HCT116 (cell line): ENCODE data around the gene PPP1R12C. TPM values are rescaled to one million over a fixed set of nuclear protein-coding genes. Genes with fewer than 3 reads are reported as not detected.

ENCODE experiments used
- ATAC-seq: fragments of 200-7000 bp; cut with Tn5 transposase; 2 replicates; pipeline ENCODE4 v1.9.1; 2020; ENCODE audit warnings: mild to moderate bottlenecking, moderate library complexity
- BruUV-seq: library from RNA; stranded (reverse); fragments of 400-500 nt; replicated peaks from 2 replicates; lab custom pipeline; 2021; lab: Mats Ljungman, UMichigan
- CTCF ChIA-PET: fragments of 300-600 bp; sonication (Branson Sonifier 250); formaldehyde crosslinking; loops from one replicate; lab custom pipeline; 2021; ENCODE audit warnings: antibody characterized with exemption; lab: Charles Lee
- POLR2A ChIA-PET: fragments of 300-600, 350-600 bp; sonication (Branson Sonifier 250); formaldehyde crosslinking; loops from one replicate; lab custom pipeline; 2021; ENCODE audit warnings: antibody characterized with exemption; lab: Charles Lee
- RAD21 ChIA-PET, 2 experiments: fragments of 300-600 bp; sonication (Branson Sonifier 250); formaldehyde crosslinking; loops; one replicate each; lab custom pipeline; 2023; ENCODE audit warnings: low total read pairs in 2 of 2; ENCODE audit not compliant: uncharacterized antibody in 2 of 2, unreplicated experiment in 2 of 2, low non-redundant PET in 1 of 2; lab: Charles Lee
- DNase-seq: peaks from one replicate; pipeline ENCODE4 v3.0.0-alpha.2; 2010; ENCODE audit warnings: low read depth, low spot score
- H2AFZ ChIP-seq: fragments of 200-600 bp; shearing (Covaris generic), sonication (generic); 2 replicates; pipeline ENCODE4 v1.6.1; 2017; ENCODE audit warnings: low read depth, mixed run types, mixed read lengths, antibody characterized with exemption, low read length; ENCODE audit not compliant: poor library complexity, severe bottlenecking
- H3K27ac ChIP-seq: 2 replicates; pipeline ENCODE4 v1.5.1; 2012; ENCODE audit warnings: low read depth, low read length
- H3K27me3 ChIP-seq: fragments of 200-600 bp; sonication (generic); 2 replicates; pipeline ENCODE4 v1.6.1; 2016; ENCODE audit warnings: mixed run types, low read length, mixed read lengths; ENCODE audit not compliant: insufficient read depth
- H3K36me3 ChIP-seq, 2 experiments: fragments of 200-500 bp in 1 of 2; fragments of 200-600 bp in 1 of 2; sonication (Bioruptor generic) in 1 of 2; sonication (generic) in 1 of 2; 2 replicates each; pipeline versions ENCODE4 v1.5.1 to v1.6.1; 2014 to 2016; ENCODE audit warnings: low read length in 2 of 2, inconsistent platforms in 1 of 2, mixed read lengths in 1 of 2, mixed run types in 1 of 2; ENCODE audit not compliant: insufficient read depth in 2 of 2, control insufficient read depth in 1 of 2
- H3K4me1 ChIP-seq, 2 experiments: fragments of 200-600 bp in 1 of 2; sonication (generic) in 1 of 2; 2 replicates each; pipeline versions ENCODE4 v1.5.1 to v1.6.1; 2012 to 2017; ENCODE audit warnings: low read length in 2 of 2, inconsistent platforms in 1 of 2, mild to moderate bottlenecking in 1 of 2, mixed read lengths in 1 of 2, mixed run types in 1 of 2, moderate library complexity in 1 of 2; ENCODE audit not compliant: insufficient read depth in 2 of 2, control insufficient read depth in 1 of 2
- H3K4me2 ChIP-seq: fragments of 200-600 bp; sonication (generic); 2 replicates; pipeline ENCODE4 v1.6.1; 2017; ENCODE audit warnings: mixed run types, low read length, mixed read lengths
- H3K4me3 ChIP-seq, 2 experiments: fragments of 200-600 bp in 1 of 2; sonication (generic) in 1 of 2; replicated peaks in 1 of 2; 2 replicates each; pipeline ENCODE4 v1.5.1; 2011 to 2016; ENCODE audit warnings: low read length in 2 of 2, control low read depth in 1 of 2, low read depth in 1 of 2, mild to moderate bottlenecking in 1 of 2, mixed read lengths in 1 of 2, mixed run types in 1 of 2
- H3K79me2 ChIP-seq: fragments of 200-600 bp; sonication (generic); 2 replicates; pipeline ENCODE4 v1.6.1; 2017; ENCODE audit warnings: mild to moderate bottlenecking, mixed run types, low read length, moderate library complexity, mixed read lengths; ENCODE audit not compliant: insufficient read depth
- H3K9ac ChIP-seq: fragments of 200-600 bp; sonication (generic); 2 replicates; pipeline ENCODE4 v1.6.1; 2016; ENCODE audit warnings: low read length, mixed read lengths
- H3K9me2 ChIP-seq: fragments of 200-600 bp; sonication (generic), shearing (Covaris generic); 2 replicates; pipeline ENCODE4 v1.6.1; 2017; ENCODE audit warnings: mixed run types, mild to moderate bottlenecking, moderate library complexity; ENCODE audit not compliant: insufficient read depth
- H3K9me3 ChIP-seq, 2 experiments: fragments of 200-500 bp in 1 of 2; fragments of 200-600 bp in 1 of 2; sonication (Bioruptor generic) in 1 of 2; sonication (generic) in 1 of 2; 2 replicates each; pipeline ENCODE4 v1.6.1; 2014 to 2017; ENCODE audit warnings: low read length in 2 of 2, mixed read lengths in 2 of 2, inconsistent platforms in 1 of 2, low read depth in 1 of 2, mild to moderate bottlenecking in 1 of 2, mixed run types in 1 of 2, moderate library complexity in 1 of 2; ENCODE audit not compliant: control insufficient read depth in 1 of 2, insufficient read depth in 1 of 2
- H4K20me1 ChIP-seq: fragments of 200-600 bp; sonication (generic), shearing (Covaris generic); 2 replicates; pipeline ENCODE4 v1.6.1; 2017; ENCODE audit warnings: mixed run types, mild to moderate bottlenecking, moderate library complexity; ENCODE audit not compliant: insufficient read depth
- CBX3 ChIP-seq: IDR thresholded peaks from 2 replicates; pipeline ENCODE4 v1.6.1; 2012; ENCODE audit warnings: low read depth
- EGR1 ChIP-seq: IDR thresholded peaks from 2 replicates; pipeline ENCODE4 v1.6.1; 2012; ENCODE audit warnings: low read depth
- ELF1 ChIP-seq: IDR thresholded peaks from 2 replicates; pipeline ENCODE4 v1.6.1; 2012; ENCODE audit warnings: low read depth, borderline replicate concordance
- EZH2phosphoT487 ChIP-seq: fragments of 200-600 bp; IDR thresholded peaks from 2 replicates; pipeline ENCODE4 v1.6.1; 2018; ENCODE audit warnings: antibody characterized with exemption, borderline replicate concordance
- JUND ChIP-seq: IDR thresholded peaks from 2 replicates; pipeline ENCODE4 v1.6.1; 2012
- POLR2A ChIP-seq: IDR thresholded peaks from 2 replicates; pipeline ENCODE4 v1.7.0; 2011; ENCODE audit warnings: borderline replicate concordance; ENCODE audit not compliant: insufficient read depth, insufficient read length; ENCODE audit errors: extremely low read depth
- RAD21 ChIP-seq: IDR thresholded peaks from 2 replicates; pipeline ENCODE4 v1.6.1; 2012; ENCODE audit warnings: low read depth, mild to moderate bottlenecking
- REST ChIP-seq: IDR thresholded peaks from 2 replicates; pipeline ENCODE4 v1.6.1; 2012; ENCODE audit warnings: low read depth
- SRF ChIP-seq: IDR thresholded peaks from 2 replicates; pipeline ENCODE4 v1.6.1; 2012; ENCODE audit warnings: low read depth
- TCF7L2 ChIP-seq: IDR thresholded peaks from 2 replicates; pipeline ENCODE4 v1.7.0; 2011; ENCODE audit warnings: borderline replicate concordance, inconsistent platforms; ENCODE audit not compliant: insufficient read depth, insufficient read length; ENCODE audit errors: extremely low read depth
- YY1 ChIP-seq: IDR thresholded peaks from 2 replicates; pipeline ENCODE4 v1.6.1; 2011; ENCODE audit warnings: low read length, low read depth, moderate library complexity, mild to moderate bottlenecking; ENCODE audit not compliant: insufficient replicate concordance; ENCODE audit errors: extremely low read depth
- ZFX ChIP-seq: fragments of 450-650 bp; IDR thresholded peaks from 2 replicates; pipeline ENCODE4 v1.6.1; 2017
- ZNF274 ChIP-seq: fragments of 200-500 bp; sonication (Bioruptor generic); IDR thresholded peaks from 2 replicates; pipeline ENCODE4 v1.6.1; 2014; ENCODE audit warnings: mild to moderate bottlenecking, low read depth, low read length, inconsistent platforms
- intact Hi-C: fragments of 100-400 bp; cut with micrococcal nuclease; formaldehyde crosslinking; loops from 2 replicates; pipeline ENCODE4 v1.10.0; 2022
- total RNA-seq: library from RNA; stranded (reverse); gene quantifications from one replicate; pipeline ENCODE4 v1.2.1, GENCODE V29; 2021; ENCODE audit not compliant: unreplicated experiment
- TF ChIP-seq, protein P1 (sequence below): IDR thresholded peaks from 2 replicates; pipeline ENCODE4 v1.6.1; 2012

The PPP1R12C gene
- total RNA-seq, 1 experiment from 2014 or later = 83.2 TPM

- Histone ChIP-seq H4K20me1 (0 out of 2 replicates have a peak, but pooled peaks cover 3% of the 10 kb centered on the region), H3K27me3 (no peaks in the 10 kb centered on the region), H3K27ac (no peak overlapping the region), H3K9ac (no peak overlapping the region), H3K9me2 (no peaks in the 10 kb centered on the region), H2AFZ (no peak overlapping the region), H3K4me3 (no peak overlapping the region), H3K4me1 (no peaks in the 10 kb centered on the region), H3K4me2 (no peak overlapping the region), H3K36me3 (peaks cover 23 to 24% of the 10 kb centered on the region in 2 experiments; a peak in 3 of 4 replicates), H3K79me2 (peaks cover 64% of the 10 kb centered on the region), H3K9me3 (no peaks in the 10 kb centered on the region)
- POLR2A ChIA-PET = no interaction called here
- BruUV-seq = no TSS peak
- TF ChIP-seq SRF (no peak), EGR1 (no peak), ELF1 (no peak), CBX3 (no peak), POLR2A (no peak), YY1 (no peak), ZFX (no peak), JUND (no peak), RAD21 (no peak)
- TF ChIP-seq, protein P1, sequence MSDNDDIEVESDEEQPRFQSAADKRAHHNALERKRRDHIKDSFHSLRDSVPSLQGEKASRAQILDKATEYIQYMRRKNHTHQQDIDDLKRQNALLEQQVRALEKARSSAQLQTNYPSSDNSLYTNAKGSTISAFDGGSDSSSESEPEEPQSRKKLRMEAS = no peak
- no peak for ATAC-seq
- DNase-seq = no peak
- intact Hi-C loops = no loop called here
- RAD21 ChIA-PET = no interaction called here
- CTCF ChIA-PET = interaction anchor here (0.7 kb wide), 1 partner anchor 13 kb away, joined by 3 read pairs; no protein-coding TSS in a partner anchor
Observed at GRCh38 chr19:55042344-55042678, 75.1 kb downstream of the PPP1R12C start.

DNA sequence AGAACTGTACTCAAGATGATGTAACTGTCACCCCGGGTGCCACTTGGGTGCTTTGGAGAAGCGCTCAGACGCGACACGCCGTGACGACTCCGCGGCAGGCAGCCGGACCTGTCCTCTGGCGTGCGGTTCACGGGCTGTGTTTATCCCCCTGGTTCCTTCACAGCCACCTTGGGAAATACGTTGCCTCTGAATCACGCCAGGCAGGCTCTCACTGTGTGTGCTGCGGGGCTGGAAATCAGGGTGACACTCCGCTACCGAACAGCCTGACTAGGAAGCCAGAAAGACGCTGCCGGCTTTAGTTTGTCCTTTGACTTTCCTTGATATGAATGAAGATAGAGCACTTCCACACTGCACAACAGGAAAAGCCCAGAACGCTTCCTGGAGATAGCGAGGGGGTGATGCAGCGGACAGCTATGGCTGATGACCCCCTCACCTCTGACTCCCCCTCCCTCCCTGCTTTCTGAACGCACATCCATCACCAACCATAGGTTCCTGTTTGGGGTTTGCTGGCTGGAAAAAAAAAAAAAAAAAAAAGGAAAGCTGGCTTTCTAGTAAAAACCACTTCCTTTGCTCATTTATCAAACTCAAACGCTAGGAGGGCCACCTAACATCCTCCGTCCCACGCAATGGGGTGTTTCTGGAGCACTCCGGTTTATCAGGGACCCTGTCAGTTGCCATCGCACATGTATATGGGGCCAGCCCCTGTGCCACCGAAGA is 75.7 kb downstream of the PPP1R12C start:
- Histone ChIP-seq H3K79me2 (peaks cover 65% of the 10 kb centered on the region), H4K20me1 (0 out of 2 replicates have a peak, but pooled peaks cover 3% of the 10 kb centered on the region), H3K4me3 (no peak overlapping the region), H3K27ac (no peak overlapping the region), H3K27me3 (no peaks in the 10 kb centered on the region), H3K4me2 (no peak overlapping the region), H3K36me3 (peaks cover 18 to 20% of the 10 kb centered on the region in 2 experiments; a peak in 3 of 4 replicates), H3K9me3 (no peaks in the 10 kb centered on the region), H3K9ac (no peak overlapping the region), H2AFZ (no peak overlapping the region), H3K4me1 (no peaks in the 10 kb centered on the region), H3K9me2 (no peaks in the 10 kb centered on the region)
- no peak for DNase-seq
- no peak for ATAC-seq
- RAD21 ChIA-PET = no interaction called here
- CTCF ChIA-PET = interaction anchor here (0.7 kb wide), 1 partner anchor 13 kb away, joined by 3 read pairs; no protein-coding TSS in a partner anchor
- BruUV-seq = TSS peak; percentile 10
- intact Hi-C loops = no loop called here
- TF ChIP-seq ZNF274 = no peak
- no peak for TF ChIP-seq REST
- TF ChIP-seq, protein P1 = no peak
- no peak for TF ChIP-seq EZH2phosphoT487
- TF ChIP-seq TCF7L2 = no peak
- TF ChIP-seq ZFX = no peak
- POLR2A ChIA-PET = no interaction called here
